ENCODE measurements around the gene PLPP2. TPM values are rescaled to one million over a fixed set of nuclear protein-coding genes. Genes with fewer than 3 reads are reported as not detected.

The PLPP2 gene
- total and polyA plus RNA-seq, 2 experiments from 2014 or later: 9.9 to 20.2 TPM

DNA sequence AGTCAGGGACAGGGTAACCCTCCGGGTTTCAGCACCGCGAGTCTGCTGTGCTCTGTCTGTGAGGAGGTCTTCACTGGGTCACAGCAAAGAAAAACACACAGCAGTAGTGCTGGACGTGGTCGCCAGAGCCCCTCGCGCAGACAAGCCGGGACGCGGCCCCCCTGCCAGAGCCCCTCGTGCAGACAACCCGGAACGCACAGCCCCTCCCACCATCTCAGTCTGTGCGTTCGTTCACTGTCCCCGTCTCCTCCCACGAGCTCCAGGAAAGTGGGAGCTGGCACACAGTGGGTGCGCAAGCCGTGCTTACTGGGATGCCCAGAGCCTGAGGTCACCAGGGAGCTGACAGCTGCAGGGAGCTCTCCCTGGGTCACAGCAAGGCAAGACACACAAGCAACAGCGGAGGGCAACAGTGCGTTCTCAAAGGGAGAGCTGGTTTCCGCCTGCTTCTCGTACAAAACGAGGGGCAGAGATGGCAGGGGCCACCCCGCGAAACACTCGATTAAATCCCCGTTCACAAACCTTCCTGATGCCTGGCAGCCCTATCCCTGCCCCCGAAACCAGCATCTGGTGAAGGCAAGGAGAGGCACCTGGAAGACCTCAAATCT, 3.2 kb upstream of the PLPP2 start:
- no peaks in the 10 kb centered on the region for H4K20me1 ChIP-seq (ENCODE audit: insufficient read depth, poor library complexity, severe bottlenecking)
- H3K9me2 ChIP-seq (replicated peaks; ENCODE audit: insufficient read depth): no peaks in the 10 kb centered on the region
- no peak overlapping the region for H3K4me3 ChIP-seq
- 30% methylated on average over 29 of the region's 29 CpGs for WGBS (ENCODE audit: low lambda C conversion rate, missing lambda C conversion rate)
- no peak overlapping the region for H3K27ac ChIP-seq
- no peak for DNase-seq (ENCODE audit: low spot score)
- no peaks in the 10 kb centered on the region for H3K9me3 ChIP-seq (ENCODE audit: low read depth)
- peak overlapping the region; percentile 74 for H3K4me2 ChIP-seq
- no peaks in the 10 kb centered on the region for H3K36me3 ChIP-seq (replicated peaks; ENCODE audit: insufficient read depth, low read depth)
- peaks cover 32% of the 10 kb centered on the region for H3K27me3 ChIP-seq
- no peaks in the 10 kb centered on the region for H3K79me2 ChIP-seq
- H2AFZ ChIP-seq: no peak overlapping the region
- H3K4me1 ChIP-seq (ENCODE audit: insufficient read depth): peaks cover 24% of the 10 kb centered on the region
- TF ChIP-seq EZH2phosphoT487 (IDR thresholded peaks at IDR 0.05; ENCODE audit: low read depth, severe bottlenecking, unreplicated experiment) (no peak), EZH2 (IDR thresholded peaks at IDR 0.05; ENCODE audit: borderline replicate concordance) (no peak)
- TF ChIP-seq, protein P1, sequence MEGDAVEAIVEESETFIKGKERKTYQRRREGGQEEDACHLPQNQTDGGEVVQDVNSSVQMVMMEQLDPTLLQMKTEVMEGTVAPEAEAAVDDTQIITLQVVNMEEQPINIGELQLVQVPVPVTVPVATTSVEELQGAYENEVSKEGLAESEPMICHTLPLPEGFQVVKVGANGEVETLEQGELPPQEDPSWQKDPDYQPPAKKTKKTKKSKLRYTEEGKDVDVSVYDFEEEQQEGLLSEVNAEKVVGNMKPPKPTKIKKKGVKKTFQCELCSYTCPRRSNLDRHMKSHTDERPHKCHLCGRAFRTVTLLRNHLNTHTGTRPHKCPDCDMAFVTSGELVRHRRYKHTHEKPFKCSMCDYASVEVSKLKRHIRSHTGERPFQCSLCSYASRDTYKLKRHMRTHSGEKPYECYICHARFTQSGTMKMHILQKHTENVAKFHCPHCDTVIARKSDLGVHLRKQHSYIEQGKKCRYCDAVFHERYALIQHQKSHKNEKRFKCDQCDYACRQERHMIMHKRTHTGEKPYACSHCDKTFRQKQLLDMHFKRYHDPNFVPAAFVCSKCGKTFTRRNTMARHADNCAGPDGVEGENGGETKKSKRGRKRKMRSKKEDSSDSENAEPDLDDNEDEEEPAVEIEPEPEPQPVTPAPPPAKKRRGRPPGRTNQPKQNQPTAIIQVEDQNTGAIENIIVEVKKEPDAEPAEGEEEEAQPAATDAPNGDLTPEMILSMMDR (IDR thresholded peaks at IDR 0.05; ENCODE audit: poor library complexity): no peak

DNA sequence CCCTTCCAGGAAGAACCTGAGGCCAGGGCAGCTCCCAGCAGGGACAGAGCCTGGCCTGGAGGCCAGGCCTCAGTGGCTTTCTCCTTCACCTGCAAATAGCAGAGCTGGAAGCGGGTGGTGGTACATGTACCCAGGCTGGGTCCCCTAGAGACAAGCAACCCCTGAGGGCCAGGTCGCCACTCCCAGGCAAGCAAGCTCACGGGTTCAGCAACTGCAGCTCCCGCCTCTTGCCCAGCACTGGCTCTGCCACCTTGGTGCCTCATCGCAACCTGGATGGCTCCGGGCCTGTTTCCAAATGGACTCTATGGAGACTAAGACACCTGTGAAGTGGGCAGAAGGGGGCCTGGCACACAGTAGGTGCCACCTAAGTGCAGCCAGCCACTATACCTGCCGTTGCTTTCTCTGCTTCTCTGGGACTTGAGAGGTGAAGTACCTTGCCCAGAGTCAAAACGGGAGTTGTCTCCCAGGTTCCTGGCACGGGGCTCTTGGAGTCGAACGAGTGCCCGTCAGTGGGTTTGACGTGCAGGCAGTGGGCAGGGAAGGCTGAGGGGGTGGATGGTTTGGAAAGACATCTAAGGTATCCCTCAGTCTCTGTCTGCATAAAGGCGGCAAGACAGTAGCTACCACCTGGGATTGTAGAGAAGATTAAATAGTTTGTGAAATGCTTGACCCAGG, 2.4 kb upstream of the PLPP2 start:
- no peak overlapping the region for H3K27ac ChIP-seq
- WGBS (ENCODE audit: low lambda C conversion rate, missing lambda C conversion rate): 79% methylated on average over 14 of the region's 14 CpGs
- no peak overlapping the region for H3K4me3 ChIP-seq
- no peaks in the 10 kb centered on the region for H3K9me2 ChIP-seq (replicated peaks; ENCODE audit: insufficient read depth)
- TF ChIP-seq EZH2 (IDR thresholded peaks at IDR 0.05; ENCODE audit: borderline replicate concordance): no peak
- TF ChIP-seq, protein P1 (IDR thresholded peaks at IDR 0.05; ENCODE audit: poor library complexity): no peak
- no peak for TF ChIP-seq EZH2phosphoT487 (IDR thresholded peaks at IDR 0.05; ENCODE audit: low read depth, severe bottlenecking, unreplicated experiment)
- no peaks in the 10 kb centered on the region for H3K9me3 ChIP-seq (ENCODE audit: low read depth)
- no peak for DNase-seq (ENCODE audit: low spot score)
- H3K4me1 ChIP-seq (ENCODE audit: insufficient read depth): peaks cover 24% of the 10 kb centered on the region
- H3K4me2 ChIP-seq: no peak overlapping the region
- no peaks in the 10 kb centered on the region for H4K20me1 ChIP-seq (ENCODE audit: insufficient read depth, poor library complexity, severe bottlenecking)
- H3K36me3 ChIP-seq (replicated peaks; ENCODE audit: insufficient read depth, low read depth): no peaks in the 10 kb centered on the region
- H3K27me3 ChIP-seq: peaks cover 32% of the 10 kb centered on the region
- no peaks in the 10 kb centered on the region for H3K79me2 ChIP-seq
- no peak overlapping the region for H2AFZ ChIP-seq

DNA sequence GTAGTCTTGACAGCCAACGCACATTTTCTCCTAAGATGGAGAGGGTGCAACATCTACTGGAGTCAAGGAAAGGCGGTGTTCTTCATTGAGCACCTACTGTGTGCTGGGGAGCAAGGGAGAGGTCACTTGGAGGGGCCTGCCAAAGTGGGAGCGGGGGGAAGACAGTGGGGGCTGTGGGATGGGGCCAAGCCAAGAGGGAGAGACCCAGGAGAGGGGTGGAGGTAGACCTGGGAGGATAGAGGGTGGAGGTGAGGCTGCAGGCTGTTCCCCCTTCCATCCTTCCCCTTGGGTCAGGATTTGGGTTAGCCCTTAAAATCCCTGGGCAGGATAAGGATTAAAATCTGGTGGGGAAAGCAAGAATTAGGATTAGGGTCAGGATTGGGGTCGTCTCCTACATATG, 1.7 kb upstream of the PLPP2 start:
- WGBS (ENCODE audit: low lambda C conversion rate, missing lambda C conversion rate): 96% methylated on average over 4 of the region's 4 CpGs
- Histone ChIP-seq H3K27ac (no peak overlapping the region), H2AFZ (no peak overlapping the region), H3K4me3 (no peak overlapping the region), H3K4me2 (no peak overlapping the region), H4K20me1 (ENCODE audit: insufficient read depth, poor library complexity, severe bottlenecking) (no peaks in the 10 kb centered on the region), H3K79me2 (no peaks in the 10 kb centered on the region), H3K9me2 (replicated peaks; ENCODE audit: insufficient read depth) (no peaks in the 10 kb centered on the region), H3K36me3 (replicated peaks; ENCODE audit: insufficient read depth, low read depth) (no peaks in the 10 kb centered on the region), H3K9me3 (ENCODE audit: low read depth) (no peaks in the 10 kb centered on the region), H3K27me3 (peaks cover 32% of the 10 kb centered on the region), H3K4me1 (ENCODE audit: insufficient read depth) (peaks cover 24% of the 10 kb centered on the region)
- DNase-seq (ENCODE audit: low spot score): no peak
- TF ChIP-seq, protein P1 (IDR thresholded peaks at IDR 0.05; ENCODE audit: poor library complexity): no peak
- no peak for TF ChIP-seq EZH2phosphoT487 (IDR thresholded peaks at IDR 0.05; ENCODE audit: low read depth, severe bottlenecking, unreplicated experiment)
- TF ChIP-seq EZH2 (IDR thresholded peaks at IDR 0.05; ENCODE audit: borderline replicate concordance): no peak

Data from hepatocyte (in vitro differentiated cells).